OCI-LY7 (cell line): Measurements from ENCODE around the gene RNF224. TPM values are rescaled to one million over a fixed set of nuclear protein-coding genes. Genes with fewer than 3 reads are reported as not detected.

ENCODE experiments used
- BruUV-seq: library from RNA; stranded (reverse); fragments of 400-500 nt; replicated peaks from 2 replicates; lab custom pipeline; 2021; lab: Mats Ljungman, UMichigan
- CTCF ChIA-PET: fragments of 300-600 bp; sonication (Branson Sonifier 250); formaldehyde crosslinking; loops from one replicate; lab custom pipeline; 2022; ENCODE audit warnings: antibody characterized with exemption; ENCODE audit not compliant: unreplicated experiment; lab: Charles Lee
- POLR2A ChIA-PET: fragments of 300-600 bp; sonication (Branson Sonifier 250); formaldehyde crosslinking; loops from one replicate; lab custom pipeline; 2022; ENCODE audit warnings: antibody characterized with exemption; lab: Charles Lee
- DNase-seq: peaks from one replicate; pipeline ENCODE4 v3.0.0-alpha.2; 2015; ENCODE audit warnings: low spot score
- H2AFZ ChIP-seq: fragments of 200-600 bp; sonication (generic), shearing (Covaris generic); 2 replicates; pipeline ENCODE4 v1.6.1; 2014; ENCODE audit warnings: mild to moderate bottlenecking, antibody characterized with exemption, low read length, moderate library complexity
- H3K27ac ChIP-seq: fragments of 200-600 bp; sonication (generic); 2 replicates; pipeline ENCODE4 v1.5.1; 2014; ENCODE audit warnings: mixed run types, low read depth, mild to moderate bottlenecking, moderate library complexity, low read length, inconsistent platforms; ENCODE audit not compliant: poor library complexity, severe bottlenecking
- H3K36me3 ChIP-seq: fragments of 200-600 bp; sonication (generic); 2 replicates; pipeline ENCODE4 v1.6.1; 2014; ENCODE audit warnings: mild to moderate bottlenecking, antibody characterized with exemption, low read length, moderate library complexity, mixed read lengths; ENCODE audit not compliant: insufficient read depth
- H3K4me1 ChIP-seq: fragments of 200-600 bp; sonication (generic); 2 replicates; pipeline ENCODE4 v1.5.1; 2014; ENCODE audit warnings: mild to moderate bottlenecking, low read length; ENCODE audit not compliant: insufficient read depth, poor library complexity, severe bottlenecking
- H3K4me2 ChIP-seq: fragments of 200-600 bp; sonication (generic); 2 replicates; pipeline ENCODE4 v1.6.1; 2014; ENCODE audit warnings: mild to moderate bottlenecking, low read length
- H3K4me3 ChIP-seq: fragments of 200-600 bp; sonication (generic); 2 replicates; pipeline ENCODE4 v1.5.1; 2014; ENCODE audit warnings: mild to moderate bottlenecking, low read depth, low read length; ENCODE audit not compliant: poor library complexity, severe bottlenecking
- H3K79me2 ChIP-seq: fragments of 200-600 bp; sonication (generic); 2 replicates; pipeline ENCODE4 v1.6.1; 2016; ENCODE audit warnings: low read depth, mild to moderate bottlenecking, low read length, moderate library complexity, mixed read lengths; ENCODE audit not compliant: insufficient read depth
- H3K9me2 ChIP-seq: fragments of 200-600 bp; sonication (generic); 2 replicates; pipeline ENCODE4 v1.6.1; 2016; ENCODE audit warnings: mild to moderate bottlenecking, low read length, mixed read lengths; ENCODE audit not compliant: insufficient read depth
- H3K9me3 ChIP-seq: fragments of 200-600 bp; sonication (generic); 2 replicates; pipeline ENCODE4 v1.6.1; 2014; ENCODE audit warnings: mild to moderate bottlenecking, mixed run types, low read length, mixed read lengths
- H4K20me1 ChIP-seq: fragments of 200-600 bp; sonication (generic); 2 replicates; pipeline ENCODE4 v1.6.1; 2014; ENCODE audit warnings: mild to moderate bottlenecking, antibody characterized with exemption, low read length, moderate library complexity, mixed read lengths; ENCODE audit not compliant: insufficient read depth
- CTCF ChIP-seq: fragments of 200-600 bp; sonication (generic); conservative IDR thresholded peaks from 2 replicates; pipeline ENCODE4 v1.5.1; 2014; ENCODE audit warnings: mild to moderate bottlenecking, antibody characterized with exemption, low read length, moderate library complexity, mixed read lengths
- EZH2phosphoT487 ChIP-seq: fragments of 200-600 bp; sonication (generic); IDR thresholded peaks from 2 replicates; pipeline ENCODE4 v1.6.1; 2018; ENCODE audit warnings: low read depth, borderline replicate concordance, mild to moderate bottlenecking, mixed run types, antibody characterized with exemption, low read length, moderate library complexity, mixed read lengths
- intact Hi-C: fragments of 100-400 bp; cut with micrococcal nuclease; formaldehyde crosslinking; loops from one replicate; pipeline ENCODE4 v1.10.0; 2022; ENCODE audit not compliant: unreplicated experiment
- total RNA-seq, 2 experiments: library from RNA; depleted of rRNA in 1 of 2; stranded (reverse); fragments of >200 nt in 1 of 2; shearing (Covaris generic) in 1 of 2; gene quantifications; 2 replicates each; pipeline ENCODE4 v1.2.3, GENCODE V29; 2014 to 2022

The RNF224 gene
- total RNA-seq, 2 experiments from 2014 or later, result 0.13 to 0.30 TPM

- Histone ChIP-seq H2AFZ (no peak overlapping the region; the same call in 1 of the 2 replicates), H3K27ac (peak overlapping the region; percentile 92), H3K9me2 (no peaks in the 10 kb centered on the region), H3K4me1 (peaks cover 27% of the 10 kb centered on the region), H3K4me2 (peak overlapping the region; percentile 97), H3K9me3 (no peaks in the 10 kb centered on the region), H3K79me2 (peaks cover 32% of the 10 kb centered on the region), H4K20me1 (peaks cover 6% of the 10 kb centered on the region; the same call in 1 of the 2 replicates), H3K36me3 (peaks cover 33% of the 10 kb centered on the region; the same call in 1 of the 2 replicates), H3K4me3 (peak overlapping the region; percentile 94)
- ChIA-PET POLR2A (interaction anchor here (0.8 to 3.2 kb wide), 8 partner anchors 12 to 75 kb away, joined by 3 to 16 read pairs (median 4); partner anchors contain the start of gene TPRN), CTCF (interaction anchor here (0.8 to 1.3 kb wide), 2 partner anchors 60 to 97 kb away, joined by 3 to 5 read pairs; no protein-coding TSS in a partner anchor)
- TF ChIP-seq EZH2phosphoT487 (no peak), CTCF (no peak)
- intact Hi-C loops, result loop anchor here (2.0 to 5.0 kb wide), 3 partner anchors 33 to 72 kb away; partner anchors contain the start of gene RNF208
- DNase-seq, result no peak
- BruUV-seq, result TSS peak; percentile 94
Measured at GRCh38 chr9:137189297-137190295, 37.7 kb upstream of the RNF224 start.

GRCh38 chr9:137190315-137190856, 36.9 kb upstream of the RNF224 start:
- no peak for TF ChIP-seq EZH2phosphoT487
- no peak for TF ChIP-seq CTCF
- Histone ChIP-seq H3K27ac (no peak overlapping the region), H3K9me2 (no peaks in the 10 kb centered on the region), H3K36me3 (peaks cover 31% of the 10 kb centered on the region; the same call in 1 of the 2 replicates), H3K4me2 (peak overlapping the region; percentile 97), H3K79me2 (peaks cover 32% of the 10 kb centered on the region), H4K20me1 (peaks cover 6% of the 10 kb centered on the region; the same call in 1 of the 2 replicates), H3K9me3 (no peaks in the 10 kb centered on the region), H2AFZ (no peak overlapping the region), H3K4me1 (peaks cover 27% of the 10 kb centered on the region), H3K4me3 (peak overlapping the region; percentile 94)
- POLR2A ChIA-PET, result interaction anchor here (3.2 kb wide), 1 partner anchor 11 kb away, joined by 16 read pairs; the partner anchor contains the start of gene TPRN
- no peak for DNase-seq
- intact Hi-C loops, result no loop called here
- CTCF ChIA-PET, result interaction anchor here (1.3 kb wide), 1 partner anchor 61 kb away, joined by 5 read pairs; no protein-coding TSS in a partner anchor
- BruUV-seq, result no TSS peak
